Activated gamma-delta T cell treated with Interleukin-2 at 50 U/mL for 16 hours (primary cell): ENCODE measurements around the gene PTPRCAP.
A peak's percentile ranks its signal among the peaks of the same experiment; 100 is the strongest.

ENCODE experiments used
- DNase-seq: peaks from one replicate; pipeline ENCODE4 v3.0.0-alpha.2; 2020

PTPRCAP gene

DNA sequence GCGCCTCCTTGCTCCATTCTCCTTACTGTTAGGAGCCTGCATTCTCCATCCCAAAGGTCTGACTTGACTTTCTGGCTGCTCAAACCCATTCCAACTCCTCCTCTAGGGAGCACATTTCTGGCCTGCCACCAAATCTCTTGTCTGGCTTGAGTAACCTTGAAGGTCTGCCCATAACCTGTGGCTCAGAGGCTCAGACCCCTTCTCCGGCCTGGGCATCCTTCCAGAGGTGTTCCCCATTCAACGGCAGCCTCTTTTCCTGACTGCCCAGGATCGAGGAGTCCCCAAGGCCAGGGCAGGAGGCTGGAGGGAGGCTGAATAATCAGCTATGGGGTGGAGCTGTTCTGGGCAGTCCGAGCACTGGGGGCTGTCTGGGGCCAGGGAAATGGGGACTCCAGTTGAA lies 43.5 kb downstream of the PTPRCAP start:
- DNase-seq, result no peak

DNA sequence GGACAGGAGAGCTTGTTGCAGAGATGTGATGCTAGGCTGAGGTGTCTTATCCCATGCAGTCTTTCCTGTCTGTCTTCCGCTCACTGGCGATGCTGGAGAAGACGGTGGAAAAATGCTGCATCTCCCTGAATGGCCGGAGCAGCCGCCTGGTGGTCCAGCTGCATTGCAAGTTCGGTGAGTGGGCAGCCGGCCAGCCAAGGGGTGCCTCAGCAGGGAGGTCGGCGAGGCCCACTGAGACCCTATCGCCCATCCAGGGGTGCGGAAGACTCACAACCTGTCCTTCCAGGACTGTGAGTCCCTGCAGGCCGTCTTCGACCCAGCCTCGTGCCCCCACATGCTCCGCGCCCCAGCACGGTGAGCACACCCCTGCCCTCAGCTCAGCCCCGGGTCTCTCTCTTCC lies 44.0 kb downstream of the PTPRCAP start:
- DNase-seq, result no peak

DNA sequence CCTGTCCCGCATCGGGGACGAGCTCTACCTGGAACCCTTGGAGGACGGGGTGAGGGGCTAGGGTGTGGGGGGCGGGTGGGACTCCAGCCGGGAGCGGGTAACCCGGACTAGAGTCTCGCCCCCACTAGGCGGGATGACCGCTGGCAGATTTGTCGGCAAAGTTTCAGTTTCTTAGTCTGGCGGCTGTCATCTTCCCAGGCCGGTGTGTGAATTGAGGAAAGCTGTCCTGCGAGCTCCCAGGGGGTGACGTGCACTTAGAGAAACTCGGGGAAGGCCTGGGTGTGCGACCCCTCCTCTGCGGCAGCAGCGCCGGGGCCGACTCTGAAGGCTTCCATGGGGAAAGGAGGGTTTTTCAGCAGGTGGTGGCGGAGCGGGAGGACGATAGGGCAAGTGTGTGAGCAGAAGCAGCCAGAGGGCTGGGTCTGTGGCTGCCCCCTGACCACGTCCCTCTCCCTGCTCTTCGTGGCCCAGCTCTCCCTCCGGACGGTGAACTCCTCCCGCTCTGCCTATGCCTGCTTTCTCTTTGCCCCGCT lies 45.2 kb downstream of the PTPRCAP start:
- no peak for DNase-seq

DNA sequence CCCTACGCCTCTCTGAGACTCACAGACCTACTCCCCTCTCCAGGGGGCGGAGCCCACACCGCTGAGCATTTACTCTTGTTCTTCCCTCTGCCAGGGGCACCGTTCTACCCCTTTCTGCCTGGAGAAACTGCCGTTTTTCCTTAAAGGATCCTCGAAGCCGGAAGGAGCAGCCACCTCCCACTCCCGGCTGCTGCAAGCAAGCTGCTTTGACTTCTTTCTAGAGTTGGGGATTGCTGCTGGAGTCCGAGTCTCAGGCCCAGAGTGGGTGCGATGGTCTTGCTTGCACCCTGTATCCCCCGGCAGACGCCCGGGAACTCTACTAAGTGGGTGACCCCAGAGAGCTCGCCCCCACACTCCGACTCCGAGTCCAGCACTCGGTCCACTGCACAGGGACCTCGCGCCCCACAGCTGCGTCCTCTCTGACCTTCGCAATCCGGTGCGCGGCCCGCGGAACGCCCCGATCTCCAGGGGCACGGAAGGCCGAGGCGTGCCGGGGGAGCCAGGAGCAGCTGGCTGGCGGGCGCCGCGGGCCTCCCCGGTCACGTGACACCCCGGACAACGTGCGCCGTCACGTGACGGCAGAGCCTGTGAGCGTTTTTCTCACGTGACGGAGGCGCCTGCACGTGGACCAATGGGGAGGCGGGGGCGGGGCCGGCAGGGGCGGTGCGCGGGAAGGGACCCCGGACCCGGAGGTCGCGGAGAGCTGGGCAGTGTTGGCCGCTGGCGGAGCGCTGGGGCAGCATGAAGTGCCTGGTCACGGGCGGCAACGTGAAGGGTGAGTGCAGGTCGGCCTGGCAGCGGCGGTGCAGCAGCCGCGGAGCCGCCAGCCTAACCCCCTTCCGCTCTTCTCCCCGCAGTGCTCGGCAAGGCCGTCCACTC lies 45.9 kb downstream of the PTPRCAP start, which contains the start of gene RAD9A:
TSS of gene RAD9A (plus strand) at position 683 of the 879 bp plus-strand sequence. CDS start at position 742, 59 bp downstream.
- DNase-seq, result peak; percentile 91

DNA sequence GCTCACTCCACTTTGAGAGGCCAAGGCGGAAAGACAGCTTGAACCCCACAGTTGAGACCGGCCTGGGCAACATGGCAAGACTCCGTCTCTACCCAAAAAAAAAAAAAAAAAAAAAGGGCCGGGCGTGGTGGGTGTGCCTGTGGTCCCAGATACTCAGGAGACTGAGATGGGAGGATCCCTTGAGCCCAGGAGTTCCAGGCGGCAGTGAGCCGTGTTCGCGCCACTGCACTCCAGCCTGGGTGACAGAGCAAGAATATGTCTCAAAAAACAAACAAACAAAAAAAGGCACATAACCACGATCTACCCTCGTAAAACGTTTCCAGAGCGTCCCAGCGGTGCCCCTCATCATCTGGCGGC lies 46.6 kb downstream of the PTPRCAP start:
- no peak for DNase-seq

DNA sequence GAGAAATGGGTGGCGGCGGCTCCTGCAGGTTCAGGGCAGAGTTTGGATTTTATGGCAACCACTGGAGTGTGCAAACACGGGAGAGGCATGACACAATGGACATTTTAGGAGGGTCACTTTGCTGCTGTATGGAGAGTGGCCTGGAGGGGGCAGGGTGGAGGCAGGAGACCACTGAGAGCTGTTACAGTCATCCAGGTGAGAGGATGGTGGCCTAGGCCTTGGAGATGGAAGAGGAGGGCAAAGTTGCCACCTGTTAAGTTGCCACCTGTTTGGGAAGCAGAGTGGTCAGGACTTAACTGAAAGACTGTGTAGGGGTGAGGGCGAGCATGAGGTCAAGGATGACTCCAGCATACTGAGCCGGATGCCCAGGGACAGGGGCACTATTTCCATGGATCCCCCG lies 48.0 kb downstream of the PTPRCAP start:
- DNase-seq, result peak; percentile 69

DNA sequence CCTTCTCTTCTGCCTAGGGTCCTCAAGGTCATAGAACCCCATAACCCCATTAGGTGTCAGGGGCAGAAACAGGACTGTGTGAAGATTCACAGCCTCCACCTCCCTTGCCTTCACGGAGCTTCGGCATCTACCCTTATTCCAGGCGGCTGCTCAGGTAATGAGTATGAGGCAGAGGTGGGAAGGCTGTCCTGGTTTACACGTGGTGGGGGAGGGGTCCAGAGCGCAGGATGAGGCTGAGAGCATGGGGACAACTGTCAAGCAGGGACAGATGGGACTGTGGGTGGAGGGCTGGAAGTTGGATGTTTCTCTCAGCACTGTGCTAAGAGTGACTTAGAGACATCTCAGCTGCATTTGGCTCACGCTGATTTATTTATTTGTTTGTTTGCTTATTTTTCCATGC lies 50.0 kb downstream of the PTPRCAP start:
- no peak for DNase-seq

DNA sequence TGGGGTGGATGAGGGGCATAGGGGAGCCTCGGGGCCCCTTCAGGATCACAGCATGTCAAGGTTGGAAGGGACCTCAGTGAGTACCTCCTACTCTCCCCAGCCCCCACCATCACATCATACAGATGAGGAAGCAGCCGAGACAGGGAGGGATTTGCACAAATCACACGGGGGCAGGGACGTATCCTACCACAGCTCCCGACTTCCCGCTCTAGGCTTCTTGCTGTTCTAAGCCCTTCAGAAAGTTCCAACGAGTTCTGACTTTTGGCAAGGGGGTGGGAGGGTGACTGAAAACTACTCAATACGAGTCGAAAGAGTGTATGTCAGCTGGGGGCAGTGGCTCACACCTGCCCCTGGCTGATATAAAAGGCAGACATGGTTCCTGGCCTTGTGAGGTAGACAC lies 50.4 kb downstream of the PTPRCAP start:
- no peak for DNase-seq
